H1 (cell line): ENCODE results near the gene C20orf173. TPM values are rescaled to one million over a fixed set of nuclear protein-coding genes. Genes with fewer than 3 reads are reported as not detected.

Experiments
- CTCF ChIA-PET: fragments of 300-600 bp; sonication (Branson Sonifier 250); formaldehyde crosslinking; loops from one replicate; lab custom pipeline; 2021; ENCODE audit not compliant: partially characterized antibody; lab: Charles Lee
- POLR2A ChIA-PET: fragments of 300-600 bp; sonication (Branson Sonifier 250); formaldehyde crosslinking; loops from one replicate; lab custom pipeline; 2021; ENCODE audit warnings: inconsistent platforms; ENCODE audit not compliant: partially characterized antibody; lab: Charles Lee
- DNase-seq, 2 experiments: peaks; one replicate each; pipeline versions ENCODE4 v3.0.0 to v3.0.0-alpha.2; 2010 to 2022; ENCODE audit warnings: low spot score in 2 of 2, low read depth in 1 of 2, mixed read lengths in 1 of 2
- FAIRE-seq: peaks from 2 replicates; lab custom pipeline; 2011; peaks lifted over from hg19 to GRCh38; lab: Jason Lieb, UNC
- H2AFZ ChIP-seq: 2 replicates; pipeline ENCODE4 v1.8.1; 2012; ENCODE audit warnings: low read length, inconsistent platforms
- H2AK5ac ChIP-seq: 2 replicates; pipeline ENCODE4 v1.6.1; 2013; ENCODE audit warnings: low read depth, low read length
- H2BK120ac ChIP-seq: replicated peaks from 2 replicates; pipeline ENCODE3; 2013; ENCODE audit warnings: low read depth, low read length, inconsistent platforms
- H2BK12ac ChIP-seq: 2 replicates; pipeline ENCODE4 v1.6.1; 2013; ENCODE audit warnings: low read depth, low read length
- H2BK15ac ChIP-seq: 2 replicates; pipeline ENCODE4 v1.6.1; 2013; ENCODE audit warnings: low read length
- H2BK20ac ChIP-seq: 2 replicates; pipeline ENCODE4 v1.6.1; 2013; ENCODE audit warnings: low read length
- H2BK5ac ChIP-seq: 2 replicates; pipeline ENCODE4 v1.6.1; 2013; ENCODE audit warnings: low read depth, low read length
- H3K14ac ChIP-seq: 2 replicates; pipeline ENCODE4 v1.6.1; 2013; ENCODE audit warnings: inconsistent platforms; ENCODE audit not compliant: insufficient read length
- H3K18ac ChIP-seq: 2 replicates; pipeline ENCODE4 v1.6.1; 2013; ENCODE audit warnings: low read length; ENCODE audit errors: extremely low read depth
- H3K23ac ChIP-seq: 2 replicates; pipeline ENCODE4 v1.6.1; 2013; ENCODE audit warnings: inconsistent platforms; ENCODE audit not compliant: insufficient read length
- H3K23me2 ChIP-seq: 2 replicates; pipeline ENCODE4 v1.6.1; 2013; ENCODE audit warnings: low read depth, low read length
- H3K27ac ChIP-seq: 2 replicates; pipeline ENCODE4 v1.6.1; 2011; ENCODE audit warnings: low read depth, low read length, inconsistent platforms
- H3K27me3 ChIP-seq, 4 experiments: replicated peaks in 1 of 4; 1 replicate in 1 of 4; 2 replicates in 3 of 4; pipeline versions ENCODE4 v1.6.1 to v1.8.1; 2011 to 2013; ENCODE audit warnings: low read length in 3 of 4, mild to moderate bottlenecking in 3 of 4, inconsistent platforms in 2 of 4, mixed read lengths in 2 of 4, moderate library complexity in 1 of 4; ENCODE audit not compliant: control insufficient read depth in 3 of 4, insufficient read depth in 3 of 4; ENCODE audit errors: extremely low read depth in 1 of 4
- H3K36me3 ChIP-seq, 4 experiments: 2 replicates each; pipeline versions ENCODE4 v1.6.1 to v1.8.1; 2011 to 2013; ENCODE audit warnings: mild to moderate bottlenecking in 4 of 4, low read length in 3 of 4, moderate library complexity in 2 of 4, control low read depth in 1 of 4, inconsistent platforms in 1 of 4; ENCODE audit not compliant: insufficient read depth in 4 of 4, control insufficient read depth in 2 of 4
- H3K4ac ChIP-seq: replicated peaks from 2 replicates; pipeline ENCODE3; 2013; ENCODE audit warnings: low read length, low read depth, mixed read lengths, inconsistent platforms; ENCODE audit not compliant: insufficient read length
- H3K4me1 ChIP-seq, 4 experiments: replicated peaks in 1 of 4; 1 replicate in 1 of 4; 2 replicates in 3 of 4; pipeline versions ENCODE4 v1.6.1 to v1.8.1; 2011 to 2013; ENCODE audit warnings: low read length in 3 of 4, inconsistent platforms in 2 of 4, mixed read lengths in 1 of 4; ENCODE audit not compliant: insufficient read depth in 4 of 4, control insufficient read depth in 3 of 4
- H3K4me2 ChIP-seq, 2 experiments: 2 replicates each; pipeline versions ENCODE4 v1.6.1 to v1.8.1; 2011 to 2013; ENCODE audit warnings: low read depth in 2 of 2, low read length in 2 of 2, control low read depth in 1 of 2, inconsistent platforms in 1 of 2, mild to moderate bottlenecking in 1 of 2; ENCODE audit not compliant: insufficient read depth in 1 of 2
- H3K4me3 ChIP-seq, 4 experiments: fragments of 200-600, 300-600 bp in 1 of 4; sonication (generic), shearing (Covaris generic), sonication (Bioruptor Twin) in 1 of 4; 2 replicates each; pipeline versions ENCODE4 v1.5.1 to v1.8.1; 2011 to 2016; ENCODE audit warnings: low read length in 4 of 4, low read depth in 3 of 4, control low read depth in 2 of 4, inconsistent platforms in 2 of 4, mild to moderate bottlenecking in 2 of 4, mixed read lengths in 1 of 4, moderate library complexity in 1 of 4; ENCODE audit not compliant: insufficient read depth in 2 of 4; ENCODE audit errors: extremely low read depth in 1 of 4
- H3K56ac ChIP-seq: replicated peaks from 2 replicates; pipeline ENCODE3; 2013; ENCODE audit warnings: low read depth, mild to moderate bottlenecking, mixed read lengths, low read length, inconsistent platforms; ENCODE audit not compliant: insufficient read length
- H3K79me1 ChIP-seq: 2 replicates; pipeline ENCODE4 v1.6.1; 2013; ENCODE audit warnings: low read depth, low read length, control low read depth
- H3K79me2 ChIP-seq, 2 experiments: 2 replicates each; pipeline versions ENCODE4 v1.6.1 to v1.8.1; 2012 to 2013; ENCODE audit warnings: low read length in 2 of 2, mild to moderate bottlenecking in 2 of 2, inconsistent platforms in 1 of 2; ENCODE audit not compliant: insufficient read depth in 2 of 2, control insufficient read depth in 1 of 2
- H3K9ac ChIP-seq, 4 experiments: replicated peaks in 1 of 4; 1 replicate in 1 of 4; 2 replicates in 3 of 4; pipeline versions ENCODE4 v1.6.1 to v1.8.1; 2011 to 2013; ENCODE audit warnings: low read depth in 3 of 4, low read length in 3 of 4, control low read depth in 2 of 4, mild to moderate bottlenecking in 2 of 4, moderate library complexity in 2 of 4, inconsistent platforms in 1 of 4; ENCODE audit errors: extremely low read depth in 1 of 4
- H3K9me3 ChIP-seq, 2 experiments: 2 replicates each; pipeline versions ENCODE4 v1.6.1 to v1.8.1; 2012 to 2013; ENCODE audit warnings: mild to moderate bottlenecking in 2 of 2, moderate library complexity in 2 of 2, control low read depth in 1 of 2, inconsistent platforms in 1 of 2, low read depth in 1 of 2, low read length in 1 of 2, mixed read lengths in 1 of 2; ENCODE audit not compliant: insufficient read depth in 2 of 2
- H4K20me1 ChIP-seq, 2 experiments: replicated peaks in 1 of 2; 2 replicates each; pipeline versions ENCODE3 to v1.8.1; 2011 to 2013; ENCODE audit warnings: inconsistent platforms in 2 of 2, low read length in 2 of 2, mild to moderate bottlenecking in 1 of 2; ENCODE audit not compliant: insufficient read depth in 2 of 2, control insufficient read depth in 1 of 2
- H4K5ac ChIP-seq: 2 replicates; pipeline ENCODE4 v1.6.1; 2013; ENCODE audit warnings: low read length, low read depth, mixed read lengths, inconsistent platforms; ENCODE audit not compliant: insufficient read length
- H4K8ac ChIP-seq: 2 replicates; pipeline ENCODE4 v1.8.0; 2013; ENCODE audit warnings: mild to moderate bottlenecking, moderate library complexity, low read length, inconsistent platforms; ENCODE audit not compliant: insufficient read depth; ENCODE audit errors: extremely low read depth
- H4K91ac ChIP-seq: replicated peaks from 2 replicates; pipeline ENCODE3; 2013; ENCODE audit warnings: low read length, mixed read lengths, inconsistent platforms; ENCODE audit not compliant: insufficient read length
- ASH2L ChIP-seq: fragments of 200-600, 300-600 bp; sonication (generic); IDR thresholded peaks from one replicate; pipeline ENCODE4 v1.7.1; 2017; ENCODE audit warnings: low read length
- CBX8 ChIP-seq: fragments of 300-800, 300-1000 bp; sonication (generic); IDR thresholded peaks from 2 replicates; pipeline ENCODE4 v1.7.1; 2016; ENCODE audit warnings: low read depth, low read length, borderline replicate concordance
- EGR1 ChIP-seq: IDR thresholded peaks from 2 replicates; pipeline ENCODE4 v1.6.1; 2011; ENCODE audit warnings: low read depth, low read length, borderline replicate concordance
- HDAC6 ChIP-seq: IDR thresholded peaks from one replicate; pipeline ENCODE4 v1.7.1; 2012; ENCODE audit warnings: low read depth, mild to moderate bottlenecking, inconsistent platforms, low read length, moderate library complexity
- JUND ChIP-seq: IDR thresholded peaks from 2 replicates; pipeline ENCODE4 v1.6.1; 2011; ENCODE audit warnings: mild to moderate bottlenecking, improper control_type of control experiment, low read length
- RAD21 ChIP-seq, 2 experiments: IDR thresholded peaks in 1 of 2; conservative IDR thresholded peaks in 1 of 2; 2 replicates each; pipeline ENCODE4 v1.6.1; 2011; ENCODE audit warnings: low read depth in 2 of 2, low read length in 2 of 2, improper control_type of control experiment in 1 of 2, inconsistent platforms in 1 of 2, mild to moderate bottlenecking in 1 of 2, moderate library complexity in 1 of 2
- SAP30 ChIP-seq: fragments of 300-600 bp; sonication (generic); IDR thresholded peaks from 2 replicates; pipeline ENCODE4 v1.7.1; 2012; ENCODE audit warnings: low read length, moderate library complexity, mild to moderate bottlenecking, inconsistent platforms; ENCODE audit not compliant: insufficient read depth, insufficient replicate concordance
- SP2 ChIP-seq: IDR thresholded peaks from 2 replicates; pipeline ENCODE4 v1.6.1; 2012; ENCODE audit warnings: mild to moderate bottlenecking, low read length, inconsistent platforms
- TCF12 ChIP-seq: IDR thresholded peaks from 2 replicates; pipeline ENCODE4 v1.6.1; 2011; ENCODE audit warnings: low read depth, mild to moderate bottlenecking, low read length
- WGBS, 2 experiments: shearing (Covaris generic) in 1 of 2; methylation state at CpG; one replicate each; pipeline versions ENCODE4 v1.1.6 to v1.1.7; 2013 to 2015; ENCODE audit warnings: low lambda C conversion rate in 2 of 2, mixed read lengths in 2 of 2, inconsistent platforms in 1 of 2, low coverage in 1 of 2, missing lambda C conversion rate in 1 of 2; ENCODE audit not compliant: insufficient replicate concordance in 2 of 2, insufficient coverage in 1 of 2, insufficient read length in 1 of 2; ENCODE audit errors: extremely low coverage in 1 of 2, missing lambda C conversion rate in 1 of 2; 5-methylcytosine and 5-hydroxymethylcytosine counted together
- polyA plus RNA-seq, 7 experiments: library from polyadenylated mRNA; depleted of rRNA in 3 of 7; stranded (reverse) in 5 of 7; unstranded in 2 of 7; fragments of >200 nt in 5 of 7; fragments of 200-250 nt in 2 of 7; gene quantifications; 1 replicate in 5 of 7; 2 replicates in 1 of 7; 4 replicates in 1 of 7; pipeline versions ENCODE4 v1.2.1 to v1.2.3, GENCODE V29; 2011 to 2013; ENCODE audit warnings: missing spikeins in 2 of 7, mixed read lengths in 2 of 7
- total RNA-seq: library from RNA; stranded (reverse); fragmentation: NEBNext Ultra II Directional; extraction: Animal tissue kit (Norgen Biotek cat#: 25700); gene quantifications from 2 replicates; pipeline ENCODE4 v1.2.1, GENCODE V29; 2021
- TF ChIP-seq, protein P1 (sequence below), 3 experiments: IDR thresholded peaks; 1 replicate in 2 of 3; 2 replicates in 1 of 3; pipeline versions ENCODE4 v1.5.1 to v1.6.1; 2011; ENCODE audit warnings: low read length in 3 of 3, mild to moderate bottlenecking in 3 of 3, inconsistent platforms in 2 of 3, low read depth in 1 of 3, moderate library complexity in 1 of 3; ENCODE audit not compliant: insufficient read depth in 1 of 3; ENCODE audit errors: control extremely low read depth in 1 of 3

Gene C20orf173
- total and polyA plus RNA-seq, 2 of the 8 experiments (the other 6 are each of a cell fraction or from before 2014, with no cell fraction given) = not detected

DNA sequence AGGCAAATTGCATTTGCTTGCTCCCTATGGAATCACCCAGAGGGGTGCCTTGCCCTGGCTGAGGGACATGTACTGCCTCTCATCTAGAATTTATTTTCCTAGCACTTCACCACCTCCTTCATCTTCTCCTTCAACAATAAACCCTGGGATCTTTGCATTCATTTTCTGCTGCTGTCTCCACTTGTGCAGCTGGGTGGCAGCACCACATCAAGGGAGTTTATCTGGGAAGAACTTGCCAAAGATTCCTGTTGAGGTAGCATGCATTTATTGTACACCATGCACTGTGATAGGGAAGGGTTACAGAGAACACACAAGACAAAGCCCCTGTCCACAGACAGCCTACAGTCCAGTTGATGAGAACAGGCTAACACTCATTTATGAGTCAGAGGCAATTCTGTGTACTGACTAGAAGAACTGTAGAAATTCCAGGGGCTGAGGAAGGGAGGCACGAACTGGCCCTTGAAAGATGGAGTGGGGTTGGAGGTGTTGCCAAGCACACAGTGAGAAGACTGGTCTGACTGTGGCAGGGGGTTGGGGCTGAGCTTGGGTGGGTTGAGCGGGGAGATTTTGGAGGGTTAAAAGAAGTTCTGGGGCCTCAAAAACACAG, 17.5 kb downstream of the C20orf173 start:
- Histone ChIP-seq H2BK5ac (no peak overlapping the region), H3K14ac (no peak overlapping the region), H3K27ac (no peak overlapping the region), H3K27me3 (no peaks in the 10 kb centered on the region), H2AFZ (no peak overlapping the region), H4K5ac (no peak overlapping the region), H4K91ac (no peak overlapping the region), H3K23ac (no peak overlapping the region), H3K79me2 (no peaks in the 10 kb centered on the region), H3K4me2 (no peak overlapping the region), H3K56ac (no peak overlapping the region), H3K79me1 (no peaks in the 10 kb centered on the region)
- POLR2A ChIA-PET = interaction anchor here (0.7 to 1.3 kb wide), 3 partner anchors 28 to 33 kb away, joined by 3 read pairs; no protein-coding TSS in a partner anchor
- no peak for TF ChIP-seq HDAC6
- TF ChIP-seq ASH2L = no peak
- TF ChIP-seq, protein P1, sequence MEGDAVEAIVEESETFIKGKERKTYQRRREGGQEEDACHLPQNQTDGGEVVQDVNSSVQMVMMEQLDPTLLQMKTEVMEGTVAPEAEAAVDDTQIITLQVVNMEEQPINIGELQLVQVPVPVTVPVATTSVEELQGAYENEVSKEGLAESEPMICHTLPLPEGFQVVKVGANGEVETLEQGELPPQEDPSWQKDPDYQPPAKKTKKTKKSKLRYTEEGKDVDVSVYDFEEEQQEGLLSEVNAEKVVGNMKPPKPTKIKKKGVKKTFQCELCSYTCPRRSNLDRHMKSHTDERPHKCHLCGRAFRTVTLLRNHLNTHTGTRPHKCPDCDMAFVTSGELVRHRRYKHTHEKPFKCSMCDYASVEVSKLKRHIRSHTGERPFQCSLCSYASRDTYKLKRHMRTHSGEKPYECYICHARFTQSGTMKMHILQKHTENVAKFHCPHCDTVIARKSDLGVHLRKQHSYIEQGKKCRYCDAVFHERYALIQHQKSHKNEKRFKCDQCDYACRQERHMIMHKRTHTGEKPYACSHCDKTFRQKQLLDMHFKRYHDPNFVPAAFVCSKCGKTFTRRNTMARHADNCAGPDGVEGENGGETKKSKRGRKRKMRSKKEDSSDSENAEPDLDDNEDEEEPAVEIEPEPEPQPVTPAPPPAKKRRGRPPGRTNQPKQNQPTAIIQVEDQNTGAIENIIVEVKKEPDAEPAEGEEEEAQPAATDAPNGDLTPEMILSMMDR (IDR thresholded peaks at IDR 0.05; ENCODE audit: control extremely low read depth in 1 of 3, insufficient read depth in 1 of 3, low read depth in 1 of 3, low read length in 3 of 3) = peak in 2 of 3 experiments; percentile 55 to 71; a peak in 2 of 4 replicates
- TF ChIP-seq JUND = no peak
- no peak for TF ChIP-seq EGR1
- no peak for TF ChIP-seq SP2
- TF ChIP-seq CBX8 = no peak
- TF ChIP-seq RAD21 (IDR thresholded peaks at IDR 0.05 in 1 of 2, conservative IDR thresholded peaks at IDR 0.05 in 1 of 2; ENCODE audit: low read depth in 2 of 2, low read length in 2 of 2) = peak; percentile 78 to 82
- TF ChIP-seq TCF12 = no peak
- TF ChIP-seq SAP30 = no peak
- TF ChIP-seq, all 59 proteins: peak for 2
- H4K20me1 ChIP-seq = peaks cover 0 to 2% of the 10 kb centered on the region in 2 experiments
- H3K23me2 ChIP-seq = no peaks in the 10 kb centered on the region
- H2BK20ac ChIP-seq = no peak overlapping the region
- H4K8ac ChIP-seq = no peak overlapping the region
- no peak overlapping the region for H3K4ac ChIP-seq
- no peak overlapping the region for H3K9ac ChIP-seq
- no peak overlapping the region for H2BK120ac ChIP-seq
- no peak overlapping the region for H2BK12ac ChIP-seq
- H3K36me3 ChIP-seq = peaks cover 14 to 29% (median 24%) of the 10 kb centered on the region in 4 experiments
- no peaks in the 10 kb centered on the region for H3K9me3 ChIP-seq
- H2BK15ac ChIP-seq = no peak overlapping the region
- no peak overlapping the region for H3K4me3 ChIP-seq
- 82% methylated on average over 2 of the region's 2 CpGs; no CpG with 5 or more reads in 1 of the 2 experiments for WGBS, 2 experiments
- no peak overlapping the region for H2AK5ac ChIP-seq
- FAIRE-seq (no peak), DNase-seq (no peak)
- CTCF ChIA-PET = interaction anchor here (0.6 to 4.8 kb wide), 23 partner anchors 8 to 192 kb away, joined by 3 to 25 read pairs (median 4); no protein-coding TSS in a partner anchor
- H3K18ac ChIP-seq = no peak overlapping the region
- H3K4me1 ChIP-seq = no peaks in the 10 kb centered on the region
